ENCODE data around the gene ETS1. TPM values are rescaled to one million over a fixed set of nuclear protein-coding genes. Genes with fewer than 3 reads are reported as not detected.

ETS1 gene
- total and polyA plus RNA-seq, 2 experiments from 2014 or later = 6.7 to 21.8 TPM

GRCh38 chr11:128533472-128533871 is 53.9 kb downstream of the ETS1 start:
- H3K4me3 ChIP-seq = no peak overlapping the region
- 92% methylated on average over 2 of the region's 2 CpGs for WGBS (ENCODE audit: low lambda C conversion rate, missing lambda C conversion rate)
- DNase-seq (ENCODE audit: low spot score) = no peak

GRCh38 chr11:128532572-128533091 is 54.7 kb downstream of the ETS1 start:
- no peaks in the 10 kb centered on the region for H3K36me3 ChIP-seq (replicated peaks; ENCODE audit: insufficient read depth, low read depth)
- no peaks in the 10 kb centered on the region for H3K9me3 ChIP-seq (ENCODE audit: low read depth)
- no peaks in the 10 kb centered on the region for H3K9me2 ChIP-seq (replicated peaks; ENCODE audit: insufficient read depth)
- TF ChIP-seq EZH2phosphoT487 (IDR thresholded peaks at IDR 0.05; ENCODE audit: low read depth, severe bottlenecking, unreplicated experiment) (no peak), CTCF (IDR thresholded peaks at IDR 0.05; ENCODE audit: poor library complexity) (no peak), EZH2 (IDR thresholded peaks at IDR 0.05; ENCODE audit: borderline replicate concordance) (no peak)
- no peaks in the 10 kb centered on the region for H3K79me2 ChIP-seq
- no peak overlapping the region for H3K27ac ChIP-seq
- no peak overlapping the region for H2AFZ ChIP-seq
- DNase-seq (ENCODE audit: low spot score) = no peak
- H3K27me3 ChIP-seq = no peaks in the 10 kb centered on the region
- no peak overlapping the region for H3K4me3 ChIP-seq
- WGBS (ENCODE audit: low lambda C conversion rate, missing lambda C conversion rate) = 45% methylated on average over 6 of the region's 6 CpGs
- no peaks in the 10 kb centered on the region for H3K4me1 ChIP-seq (ENCODE audit: insufficient read depth)
- H3K4me2 ChIP-seq = no peak overlapping the region
- no peaks in the 10 kb centered on the region for H4K20me1 ChIP-seq (ENCODE audit: insufficient read depth, poor library complexity, severe bottlenecking)

More at GRCh38 chr11:128533472-128533871, 53.9 kb downstream of the ETS1 start:
- no peak overlapping the region for H3K27ac ChIP-seq
- no peaks in the 10 kb centered on the region for H3K36me3 ChIP-seq (replicated peaks; ENCODE audit: insufficient read depth, low read depth)
- no peaks in the 10 kb centered on the region for H3K4me1 ChIP-seq (ENCODE audit: insufficient read depth)
- H3K4me2 ChIP-seq = no peak overlapping the region
- H3K9me2 ChIP-seq (replicated peaks; ENCODE audit: insufficient read depth) = no peaks in the 10 kb centered on the region
- no peaks in the 10 kb centered on the region for H3K79me2 ChIP-seq
- H3K27me3 ChIP-seq = no peaks in the 10 kb centered on the region
- H3K9me3 ChIP-seq (ENCODE audit: low read depth) = no peaks in the 10 kb centered on the region
- TF ChIP-seq EZH2phosphoT487 (IDR thresholded peaks at IDR 0.05; ENCODE audit: low read depth, severe bottlenecking, unreplicated experiment) (no peak), EZH2 (IDR thresholded peaks at IDR 0.05; ENCODE audit: borderline replicate concordance) (no peak), CTCF (IDR thresholded peaks at IDR 0.05; ENCODE audit: poor library complexity) (no peak)
- no peak overlapping the region for H2AFZ ChIP-seq
- H4K20me1 ChIP-seq (ENCODE audit: insufficient read depth, poor library complexity, severe bottlenecking) = no peaks in the 10 kb centered on the region

GRCh38 chr11:128532016-128532571 is 55.3 kb downstream of the ETS1 start:
- WGBS (ENCODE audit: low lambda C conversion rate, missing lambda C conversion rate) = 89% methylated on average over 5 of the region's 5 CpGs
- Histone ChIP-seq H4K20me1 (ENCODE audit: insufficient read depth, poor library complexity, severe bottlenecking) (no peaks in the 10 kb centered on the region), H3K4me2 (no peak overlapping the region), H3K36me3 (replicated peaks; ENCODE audit: insufficient read depth, low read depth) (no peaks in the 10 kb centered on the region), H3K9me3 (ENCODE audit: low read depth) (no peaks in the 10 kb centered on the region), H3K9me2 (replicated peaks; ENCODE audit: insufficient read depth) (no peaks in the 10 kb centered on the region), H3K4me3 (no peak overlapping the region), H3K27me3 (no peaks in the 10 kb centered on the region), H2AFZ (no peak overlapping the region), H3K27ac (no peak overlapping the region), H3K79me2 (no peaks in the 10 kb centered on the region), H3K4me1 (ENCODE audit: insufficient read depth) (no peaks in the 10 kb centered on the region)
- no peak for DNase-seq (ENCODE audit: low spot score)
- TF ChIP-seq CTCF (IDR thresholded peaks at IDR 0.05; ENCODE audit: poor library complexity) = no peak
- TF ChIP-seq EZH2 (IDR thresholded peaks at IDR 0.05; ENCODE audit: borderline replicate concordance) = no peak
